IPS-18a (cell line): ENCODE measurements around the gene CSF1R.

Experiments used
- H3K27ac ChIP-seq: one replicate; pipeline ENCODE4 v1.5.1; 2013; ENCODE audit warnings: low read length
- H3K27me3 ChIP-seq: one replicate; pipeline ENCODE4 v1.6.1; 2013; ENCODE audit warnings: mild to moderate bottlenecking, low read length; ENCODE audit not compliant: control insufficient read depth, insufficient read depth
- H3K36me3 ChIP-seq: one replicate; pipeline ENCODE4 v1.6.1; 2013; ENCODE audit warnings: low read depth, low read length; ENCODE audit not compliant: control insufficient read depth
- H3K4me1 ChIP-seq: one replicate; pipeline ENCODE4 v1.6.1; 2013; ENCODE audit warnings: low read depth, low read length; ENCODE audit not compliant: control insufficient read depth
- H3K4me3 ChIP-seq: one replicate; pipeline ENCODE4 v1.5.1; 2013; ENCODE audit warnings: low read length
- H3K9ac ChIP-seq: one replicate; pipeline ENCODE4 v1.6.1; 2013; ENCODE audit warnings: mild to moderate bottlenecking, low read length, moderate library complexity
- H3K9me3 ChIP-seq: one replicate; pipeline ENCODE4 v1.6.1; 2013; ENCODE audit warnings: low read depth, low read length; ENCODE audit not compliant: control insufficient read depth

Gene CSF1R

DNA sequence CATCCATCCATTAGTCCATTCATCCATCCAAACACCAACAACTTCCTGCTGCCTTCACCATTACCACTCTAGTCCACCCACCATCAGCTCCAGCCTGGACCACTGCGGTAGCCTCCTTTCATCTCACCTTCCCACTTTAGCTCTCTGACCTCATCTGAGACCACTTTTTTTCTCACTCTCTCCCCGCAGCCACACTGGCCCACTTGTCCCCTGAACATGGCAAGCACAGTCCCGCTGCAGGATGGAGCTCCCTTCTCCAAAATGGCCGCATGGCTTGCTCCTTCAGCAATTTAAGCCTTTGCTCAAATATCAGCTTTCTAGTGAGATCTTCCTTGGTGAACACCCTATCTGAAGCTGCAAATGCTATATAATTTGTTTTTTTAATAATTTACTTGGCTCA lies 11.1 kb downstream of the CSF1R start:
- H3K4me3 ChIP-seq, result no peak overlapping the region

DNA sequence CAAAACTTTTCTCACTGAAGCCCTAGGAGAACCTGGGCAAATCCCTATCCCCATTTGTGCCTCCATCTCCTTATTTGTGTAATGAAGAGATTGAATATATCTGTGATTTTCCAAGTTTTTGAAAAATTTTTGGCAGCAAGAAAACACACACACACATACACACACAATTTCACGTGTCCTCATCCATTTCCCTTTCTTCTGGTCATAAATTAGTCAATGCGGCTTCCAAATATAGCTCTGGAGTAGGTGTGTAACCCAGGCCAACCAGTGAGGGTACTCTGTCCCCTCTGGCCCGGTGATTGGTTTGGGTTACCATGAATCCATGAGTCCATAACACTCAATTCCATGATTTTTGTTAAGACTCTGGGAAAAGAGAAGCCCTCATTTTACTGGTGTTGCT lies 12.7 kb downstream of the CSF1R start:
- no peak overlapping the region for H3K4me3 ChIP-seq
- no peaks in the 10 kb centered on the region for H3K27me3 ChIP-seq
- H3K4me1 ChIP-seq, result no peaks in the 10 kb centered on the region
- H3K9me3 ChIP-seq, result no peaks in the 10 kb centered on the region
- no peak overlapping the region for H3K27ac ChIP-seq
- H3K9ac ChIP-seq, result no peak overlapping the region
- no peaks in the 10 kb centered on the region for H3K36me3 ChIP-seq

More for the DNA sequence above, 11.1 kb downstream of the CSF1R start:
- no peak overlapping the region for H3K9ac ChIP-seq
- H3K27ac ChIP-seq, result no peak overlapping the region
- H3K27me3 ChIP-seq, result no peaks in the 10 kb centered on the region
- no peaks in the 10 kb centered on the region for H3K4me1 ChIP-seq
- no peaks in the 10 kb centered on the region for H3K9me3 ChIP-seq
- no peaks in the 10 kb centered on the region for H3K36me3 ChIP-seq

DNA sequence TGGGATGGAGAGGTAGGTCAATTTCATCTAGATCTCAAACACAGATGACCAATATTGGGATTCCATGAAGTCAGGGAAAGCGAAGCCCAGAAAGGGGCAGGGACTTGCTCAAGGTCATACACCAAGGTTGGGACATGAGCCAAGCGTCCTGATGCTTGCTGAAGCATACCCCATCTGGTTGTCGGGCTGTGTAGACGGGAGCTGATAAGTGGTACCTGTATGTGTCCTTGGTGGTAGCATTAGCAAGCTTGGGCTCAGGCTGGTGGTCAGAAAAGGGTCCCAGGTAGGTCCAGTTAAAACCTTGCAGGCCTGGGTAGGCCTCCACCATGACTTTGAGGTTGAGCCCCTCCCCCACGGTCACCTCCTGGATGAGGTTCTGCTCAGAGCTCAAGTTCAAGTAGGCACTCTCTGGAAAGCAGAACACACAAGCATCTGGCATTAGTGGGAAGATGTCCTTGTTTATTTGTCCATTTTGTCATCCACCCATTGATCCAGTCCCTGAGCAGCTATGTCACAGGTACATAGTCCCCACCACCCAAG lies 13.2 kb downstream of the CSF1R start:
- Histone ChIP-seq H3K36me3 (no peaks in the 10 kb centered on the region), H3K4me3 (no peak overlapping the region), H3K9me3 (no peaks in the 10 kb centered on the region), H3K27me3 (no peaks in the 10 kb centered on the region), H3K9ac (no peak overlapping the region), H3K27ac (no peak overlapping the region), H3K4me1 (no peaks in the 10 kb centered on the region)

DNA sequence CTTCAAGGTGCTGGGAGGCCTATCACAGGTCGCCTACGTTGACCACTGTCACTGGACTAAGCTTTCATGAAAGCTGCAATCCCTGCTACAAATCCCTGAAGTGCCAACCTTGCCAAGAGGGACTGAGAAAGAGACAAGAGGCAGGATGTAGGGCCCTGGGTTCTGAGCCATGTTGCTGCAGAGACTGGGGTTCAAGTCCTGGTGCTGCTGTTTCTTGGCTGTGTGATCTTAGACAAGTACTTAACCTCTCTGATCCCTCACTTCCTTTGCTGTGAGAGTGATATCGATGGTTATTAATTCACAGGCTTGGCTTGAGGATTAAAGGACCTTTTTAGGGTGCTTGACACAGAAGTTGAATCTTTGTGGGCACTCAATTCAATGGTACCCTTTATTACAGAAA lies 15.5 kb downstream of the CSF1R start:
- no peaks in the 10 kb centered on the region for H3K9me3 ChIP-seq
- no peaks in the 10 kb centered on the region for H3K27me3 ChIP-seq
- H3K4me3 ChIP-seq, result no peak overlapping the region
- no peaks in the 10 kb centered on the region for H3K36me3 ChIP-seq
- no peaks in the 10 kb centered on the region for H3K4me1 ChIP-seq
- no peak overlapping the region for H3K27ac ChIP-seq
- no peak overlapping the region for H3K9ac ChIP-seq

DNA sequence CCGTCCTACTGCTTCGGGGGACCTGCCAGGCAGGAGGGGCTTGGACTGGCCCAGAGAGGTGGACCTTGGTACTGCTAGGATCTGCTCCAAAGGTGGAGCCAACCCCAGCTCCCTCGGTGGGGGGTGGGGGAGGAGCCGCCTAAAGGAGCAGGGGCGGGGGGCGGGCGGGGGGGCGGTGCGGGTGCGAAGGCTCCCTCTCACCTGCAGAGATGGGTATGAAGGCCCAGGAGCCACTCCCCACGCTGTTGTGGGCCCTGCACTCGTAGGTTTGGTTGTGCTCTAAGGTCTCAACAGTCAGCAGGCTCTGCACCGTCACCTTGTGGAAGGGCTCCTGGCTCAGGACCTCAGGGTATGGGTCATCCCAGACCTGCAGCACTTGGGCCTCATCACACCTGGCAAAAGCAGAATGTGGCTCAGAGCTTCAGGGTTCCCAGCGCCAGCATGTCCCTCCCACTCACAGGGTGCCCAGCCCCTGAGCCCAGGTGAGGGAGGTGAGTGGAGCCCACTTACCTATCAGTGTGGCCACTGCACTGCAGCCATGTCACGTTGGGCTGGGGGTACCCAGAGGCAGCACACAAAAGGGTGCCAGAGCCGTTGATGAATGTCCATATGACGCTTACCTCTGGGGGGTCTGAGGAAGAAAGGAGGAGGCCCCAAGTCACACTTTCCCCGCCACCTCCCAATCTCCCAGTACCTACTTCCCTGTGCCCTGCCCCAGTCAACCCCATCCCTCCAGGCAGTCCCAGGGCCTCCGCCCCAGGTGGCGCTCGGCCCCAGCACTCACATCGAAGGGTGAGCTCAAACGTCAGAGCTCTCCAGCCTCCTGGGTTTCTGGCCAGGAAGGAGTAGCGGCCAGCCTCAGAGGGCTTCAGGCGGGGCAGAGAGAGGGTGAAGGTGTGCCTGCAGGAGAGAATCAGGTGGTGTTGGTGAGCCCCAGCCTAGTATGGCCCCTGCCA lies 16.4 kb downstream of the CSF1R start:
- Histone ChIP-seq H3K9me3 (no peaks in the 10 kb centered on the region), H3K4me1 (no peaks in the 10 kb centered on the region), H3K9ac (no peak overlapping the region), H3K27ac (no peak overlapping the region), H3K27me3 (no peaks in the 10 kb centered on the region), H3K36me3 (no peaks in the 10 kb centered on the region), H3K4me3 (no peak overlapping the region)

DNA sequence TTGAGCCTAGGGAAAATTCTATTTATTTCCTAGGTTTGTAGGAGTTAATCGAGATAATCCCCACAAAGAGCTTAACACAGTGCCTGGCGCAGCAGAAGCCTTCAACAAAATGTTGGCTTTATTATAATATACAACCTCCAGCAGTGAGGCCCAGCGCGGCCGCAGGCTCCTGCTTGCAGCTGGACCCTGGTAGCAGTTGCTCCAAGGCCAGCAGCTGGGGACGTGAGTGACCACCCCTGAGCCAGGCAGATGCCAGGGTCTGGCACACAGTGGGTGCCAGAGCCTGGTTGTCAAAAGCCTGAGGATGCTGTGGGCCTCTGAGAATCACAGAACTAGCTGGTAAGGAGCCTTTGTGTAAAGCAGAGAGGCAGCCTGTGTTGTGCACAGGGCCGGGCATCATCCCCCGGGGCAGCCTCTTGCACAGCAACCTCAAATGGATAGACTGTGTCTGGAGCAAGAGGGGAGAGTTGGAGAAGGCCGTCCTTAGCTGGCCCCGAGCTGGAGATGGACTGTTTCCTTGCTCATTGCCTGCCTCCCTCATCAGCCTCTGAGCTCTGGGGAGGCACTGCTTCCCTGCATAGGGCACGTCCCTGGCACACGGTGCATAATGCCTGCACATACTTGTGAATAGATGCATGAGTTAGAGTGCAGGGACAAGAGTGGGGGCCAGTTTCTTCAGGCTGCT lies 17.3 kb downstream of the CSF1R start:
- H3K27me3 ChIP-seq, result no peaks in the 10 kb centered on the region
- no peaks in the 10 kb centered on the region for H3K9me3 ChIP-seq
- no peak overlapping the region for H3K4me3 ChIP-seq
- no peak overlapping the region for H3K27ac ChIP-seq
- H3K9ac ChIP-seq, result no peak overlapping the region
- no peaks in the 10 kb centered on the region for H3K4me1 ChIP-seq
- no peaks in the 10 kb centered on the region for H3K36me3 ChIP-seq

DNA sequence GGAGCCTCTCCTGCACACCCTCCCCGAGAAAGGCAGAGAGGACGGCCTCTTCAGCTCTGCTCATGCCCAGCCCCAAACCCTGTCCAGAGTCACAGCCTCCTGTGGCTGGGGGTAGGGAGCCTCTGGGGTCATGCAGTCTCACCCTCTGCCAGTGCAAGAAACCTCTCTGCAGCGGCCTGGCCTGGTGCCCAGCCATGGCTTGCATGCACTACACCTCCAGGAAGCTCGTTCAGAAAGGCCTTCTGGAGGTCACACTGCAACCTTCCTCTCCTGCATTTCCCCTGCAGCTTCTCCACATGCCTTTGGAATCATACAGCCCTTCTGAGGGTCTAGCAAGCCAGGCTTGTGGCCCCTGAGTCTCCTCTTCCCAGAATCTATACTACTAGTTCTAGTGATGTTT lies 17.9 kb downstream of the CSF1R start:
- Histone ChIP-seq H3K36me3 (no peaks in the 10 kb centered on the region), H3K4me1 (no peaks in the 10 kb centered on the region), H3K4me3 (no peak overlapping the region), H3K27me3 (no peaks in the 10 kb centered on the region), H3K9ac (no peak overlapping the region), H3K9me3 (no peaks in the 10 kb centered on the region), H3K27ac (no peak overlapping the region)

DNA sequence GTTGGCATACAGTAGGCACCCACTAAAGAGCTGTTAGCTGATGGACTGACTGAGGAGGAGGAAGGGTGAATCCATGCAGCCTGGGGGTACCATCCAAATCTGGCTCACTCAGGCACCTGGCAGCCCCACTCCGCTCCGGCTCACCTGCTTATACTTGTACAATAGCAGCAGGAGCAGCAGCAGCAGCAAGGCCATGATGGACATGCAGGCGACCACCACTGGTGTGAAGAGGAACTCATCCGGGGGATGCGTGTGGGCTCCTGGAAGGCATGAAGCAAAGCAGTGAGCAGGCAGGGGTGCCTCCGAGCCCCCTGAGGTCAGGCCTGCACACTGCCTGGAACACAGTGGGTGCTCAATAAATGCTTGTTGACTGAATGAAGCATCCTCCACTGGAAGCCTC lies 18.3 kb downstream of the CSF1R start:
- Histone ChIP-seq H3K36me3 (no peaks in the 10 kb centered on the region), H3K9ac (no peak overlapping the region), H3K27ac (no peak overlapping the region), H3K9me3 (no peaks in the 10 kb centered on the region), H3K27me3 (no peaks in the 10 kb centered on the region), H3K4me1 (no peaks in the 10 kb centered on the region), H3K4me3 (no peak overlapping the region)

DNA sequence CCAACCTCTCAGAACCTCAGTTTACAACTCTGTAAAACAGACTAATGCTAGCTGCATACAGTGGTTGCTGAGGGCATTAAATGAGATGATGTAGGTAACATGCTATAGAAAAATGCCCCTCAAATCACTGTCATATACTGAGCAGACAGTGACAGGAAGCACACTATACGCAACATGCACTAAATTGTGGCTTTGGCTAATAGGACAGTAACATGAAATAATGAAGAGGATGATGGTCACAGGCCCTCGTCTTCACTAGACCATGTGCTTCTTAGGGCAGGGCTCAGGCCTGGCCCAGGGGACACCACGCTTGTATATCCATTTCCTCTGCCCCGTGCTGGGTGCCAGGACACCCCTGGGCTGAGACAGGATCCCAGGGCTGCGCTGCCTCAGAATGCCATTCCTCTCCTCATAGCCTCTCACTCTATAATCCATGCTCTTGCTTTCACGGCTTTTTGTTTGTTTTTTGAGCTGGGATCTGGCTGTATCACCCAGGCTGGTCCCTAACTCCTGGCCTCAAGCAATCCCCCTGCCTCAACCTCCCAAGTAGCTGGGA lies 18.9 kb downstream of the CSF1R start:
- no peaks in the 10 kb centered on the region for H3K27me3 ChIP-seq
- H3K4me3 ChIP-seq, result no peak overlapping the region
- H3K9ac ChIP-seq, result no peak overlapping the region
- no peaks in the 10 kb centered on the region for H3K4me1 ChIP-seq
- H3K36me3 ChIP-seq, result no peaks in the 10 kb centered on the region
- H3K9me3 ChIP-seq, result no peaks in the 10 kb centered on the region
- H3K27ac ChIP-seq, result no peak overlapping the region

DNA sequence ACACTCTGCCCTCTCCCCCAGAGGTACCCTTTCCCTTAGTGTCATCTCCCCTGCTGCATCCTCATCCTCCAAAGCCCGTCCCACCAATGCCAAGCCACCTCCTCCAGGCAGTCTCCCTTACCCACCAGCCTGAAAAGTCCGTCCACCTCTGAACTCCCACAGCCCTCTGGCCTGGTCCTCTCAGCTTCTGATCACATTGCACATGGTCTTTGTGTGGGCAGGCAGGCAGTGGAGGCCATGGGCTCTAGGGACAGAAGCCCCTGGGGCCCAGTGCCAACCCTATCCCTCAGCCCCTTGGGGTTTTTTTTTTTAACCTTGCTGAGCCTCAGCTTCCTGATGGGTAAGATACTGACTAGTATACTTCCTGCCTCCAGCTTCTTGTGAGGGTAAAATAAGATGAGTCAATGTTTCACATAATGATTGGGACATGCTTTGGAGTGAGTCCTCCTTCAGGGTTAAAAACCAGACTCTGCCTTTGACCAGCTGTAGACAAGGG lies 19.4 kb downstream of the CSF1R start:
- no peaks in the 10 kb centered on the region for H3K36me3 ChIP-seq
- H3K27ac ChIP-seq, result no peak overlapping the region
- H3K4me1 ChIP-seq, result no peaks in the 10 kb centered on the region
- H3K27me3 ChIP-seq, result no peaks in the 10 kb centered on the region
- H3K9ac ChIP-seq, result no peak overlapping the region
- H3K4me3 ChIP-seq, result no peak overlapping the region
- H3K9me3 ChIP-seq, result no peaks in the 10 kb centered on the region

DNA sequence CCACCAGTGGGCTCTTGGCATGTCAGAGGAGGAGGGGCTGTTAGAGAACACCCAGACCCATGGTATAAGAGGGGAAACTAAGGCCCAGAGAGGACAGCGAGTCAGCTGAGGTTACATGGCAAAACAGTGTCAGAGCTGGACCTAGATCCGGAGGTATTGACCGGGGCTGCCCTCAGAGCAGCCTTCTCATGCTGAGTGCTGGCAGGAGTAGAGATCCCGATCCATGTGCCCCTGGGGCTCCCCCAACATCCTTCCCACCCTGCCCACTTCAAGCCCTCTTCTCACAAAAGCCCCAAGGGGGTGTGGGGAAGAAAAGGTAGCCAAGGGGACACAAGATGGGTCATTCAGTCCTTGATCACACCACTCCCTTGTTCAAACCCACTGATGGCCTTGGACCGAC lies 19.9 kb downstream of the CSF1R start:
- no peaks in the 10 kb centered on the region for H3K9me3 ChIP-seq
- no peak overlapping the region for H3K9ac ChIP-seq
- H3K27ac ChIP-seq, result no peak overlapping the region
- H3K36me3 ChIP-seq, result no peaks in the 10 kb centered on the region
- no peaks in the 10 kb centered on the region for H3K27me3 ChIP-seq
- no peak overlapping the region for H3K4me3 ChIP-seq
- H3K4me1 ChIP-seq, result no peaks in the 10 kb centered on the region
